CD4-positive, alpha-beta T cell treated with Interleukin-21 for 1 hour (primary cell): Measurements from ENCODE around the gene GLB1L2.
"Not testable (repeated sequence)": the region's sequence is repeated elsewhere in the genome, so short reads cannot be mapped to it uniquely, and the experiment has no call there.

Experiments
- DNase-seq: peaks from one replicate; pipeline ENCODE4 v3.0.0-alpha.2; 2020

The GLB1L2 gene, protein sequence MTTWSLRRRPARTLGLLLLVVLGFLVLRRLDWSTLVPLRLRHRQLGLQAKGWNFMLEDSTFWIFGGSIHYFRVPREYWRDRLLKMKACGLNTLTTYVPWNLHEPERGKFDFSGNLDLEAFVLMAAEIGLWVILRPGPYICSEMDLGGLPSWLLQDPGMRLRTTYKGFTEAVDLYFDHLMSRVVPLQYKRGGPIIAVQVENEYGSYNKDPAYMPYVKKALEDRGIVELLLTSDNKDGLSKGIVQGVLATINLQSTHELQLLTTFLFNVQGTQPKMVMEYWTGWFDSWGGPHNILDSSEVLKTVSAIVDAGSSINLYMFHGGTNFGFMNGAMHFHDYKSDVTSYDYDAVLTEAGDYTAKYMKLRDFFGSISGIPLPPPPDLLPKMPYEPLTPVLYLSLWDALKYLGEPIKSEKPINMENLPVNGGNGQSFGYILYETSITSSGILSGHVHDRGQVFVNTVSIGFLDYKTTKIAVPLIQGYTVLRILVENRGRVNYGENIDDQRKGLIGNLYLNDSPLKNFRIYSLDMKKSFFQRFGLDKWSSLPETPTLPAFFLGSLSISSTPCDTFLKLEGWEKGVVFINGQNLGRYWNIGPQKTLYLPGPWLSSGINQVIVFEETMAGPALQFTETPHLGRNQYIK

DNA sequence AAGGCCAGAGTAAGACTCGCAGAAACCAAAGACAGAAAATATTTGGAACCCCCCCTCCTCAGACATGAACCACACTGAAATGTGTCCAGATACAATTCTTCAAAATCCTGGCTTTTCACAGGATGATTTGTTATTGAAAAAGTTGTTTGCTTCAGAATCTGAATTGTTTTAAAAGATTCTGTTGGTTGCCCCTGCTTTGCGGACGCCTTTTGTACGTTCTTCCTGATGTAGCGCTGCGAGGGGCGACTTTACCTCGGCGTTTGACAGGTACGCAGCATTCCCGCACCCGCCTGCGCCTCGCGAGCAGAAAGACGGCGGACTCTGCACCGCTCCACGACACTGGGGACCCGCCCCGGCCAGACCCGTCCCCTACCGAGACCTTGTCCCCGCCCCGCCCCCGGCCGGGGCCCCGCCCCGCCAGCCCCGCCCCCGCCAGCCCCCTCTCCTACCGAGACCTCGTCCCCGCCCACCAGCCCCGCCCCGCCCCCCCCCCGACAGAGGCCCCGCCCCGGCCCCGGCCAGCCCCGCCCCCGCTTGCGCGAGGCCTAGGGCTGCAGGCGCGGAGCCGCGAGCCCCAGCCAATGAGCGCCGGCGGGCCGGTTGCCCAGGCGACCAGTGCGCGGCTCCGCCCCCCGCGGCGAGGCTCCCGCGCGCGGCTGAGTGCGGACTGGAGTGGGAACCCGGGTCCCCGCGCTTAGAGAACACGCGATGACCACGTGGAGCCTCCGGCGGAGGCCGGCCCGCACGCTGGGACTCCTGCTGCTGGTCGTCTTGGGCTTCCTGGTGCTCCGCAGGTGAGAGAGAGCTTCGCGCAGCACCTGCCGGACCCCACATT, at the start of gene GLB1L2:
Gene GLB1L2, plus strand, starts transcription at position 635 of the 835 bp plus-strand sequence. Its CDS starts 74 bp downstream, at position 709.
- DNase-seq, result peak; percentile 89

DNA sequence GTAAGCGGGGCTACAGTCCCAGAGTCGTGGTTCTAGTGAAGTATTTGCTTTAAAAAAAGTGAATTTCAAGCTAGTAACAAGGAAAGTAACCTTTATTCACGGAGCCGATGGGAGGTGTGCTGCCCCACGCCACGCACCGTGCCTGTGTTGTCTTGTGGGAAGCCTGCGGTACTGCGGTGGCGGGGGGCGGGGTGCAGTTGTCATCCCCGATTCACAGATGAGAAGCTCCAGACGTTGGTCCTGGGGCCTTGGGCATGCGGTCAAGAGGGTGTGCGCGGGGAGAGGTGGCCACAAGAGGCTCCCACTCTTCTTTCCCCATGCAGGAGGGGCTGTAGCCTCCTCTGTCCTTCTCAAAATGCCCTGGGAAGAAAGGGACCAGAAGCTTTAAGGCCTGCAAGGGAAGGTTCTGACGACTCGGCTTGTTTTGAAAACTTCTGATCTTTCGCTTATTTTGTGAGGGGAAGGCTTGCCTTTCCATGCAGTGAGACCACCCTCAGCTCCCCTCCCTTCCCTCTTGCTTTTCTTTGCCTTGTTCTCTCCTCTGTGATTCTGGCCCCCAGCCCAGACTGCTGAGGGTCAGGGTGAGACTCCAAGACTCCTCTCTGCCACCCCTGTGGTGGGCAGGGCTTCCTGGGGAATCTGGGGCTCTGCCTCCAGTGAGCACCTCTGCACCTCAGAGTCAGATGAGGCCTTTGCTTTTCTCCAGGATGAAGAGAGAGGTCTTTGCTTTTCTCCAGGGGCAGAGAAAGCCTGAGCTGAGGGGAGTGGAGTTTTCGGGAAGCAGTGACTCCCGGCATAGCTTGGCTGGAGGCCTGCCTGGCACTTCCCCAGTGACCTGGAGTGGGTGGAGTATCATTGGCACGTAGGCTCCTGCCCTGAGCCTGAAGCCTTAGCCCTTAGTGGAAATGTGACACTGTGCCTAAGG, 49.4 kb upstream of the GLB1L2 start:
- DNase-seq, result no peak

DNA sequence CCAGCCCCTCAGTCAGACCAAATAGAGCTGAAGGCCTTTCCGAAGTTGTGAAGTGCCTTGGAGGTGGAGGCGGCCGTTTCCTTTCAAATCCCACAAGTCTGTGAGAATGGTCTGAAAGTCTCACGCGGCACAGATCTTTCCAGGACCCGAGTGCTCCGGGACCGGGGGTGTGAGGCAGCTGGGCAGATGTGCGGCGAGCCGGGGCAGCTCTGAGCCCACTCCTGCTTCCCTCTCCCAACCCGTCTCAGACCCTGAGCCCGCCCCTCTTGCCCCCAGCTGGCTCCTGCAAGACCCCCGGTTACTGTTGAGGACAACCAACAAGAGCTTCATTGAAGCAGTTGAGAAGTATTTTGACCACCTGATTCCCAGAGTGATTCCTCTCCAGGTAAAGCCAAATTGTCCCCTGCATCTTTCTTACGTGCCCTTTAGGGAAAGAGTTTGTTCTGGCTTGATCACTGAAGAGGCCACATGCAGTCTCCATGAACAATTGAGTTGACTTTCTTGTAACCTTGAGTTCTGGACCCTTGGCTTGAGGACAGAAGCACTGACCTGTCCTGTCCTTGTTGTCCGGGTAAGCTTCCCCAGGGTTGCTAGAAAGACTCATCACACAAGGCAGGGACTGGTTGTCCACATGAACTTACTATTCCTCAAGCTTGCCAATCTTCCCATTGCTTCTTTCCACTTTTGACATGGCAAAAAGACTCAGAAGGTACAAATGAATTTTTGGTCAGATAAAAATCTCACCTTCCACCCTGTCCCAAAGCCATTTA, 48.1 kb upstream of the GLB1L2 start:
- no peak for DNase-seq

DNA sequence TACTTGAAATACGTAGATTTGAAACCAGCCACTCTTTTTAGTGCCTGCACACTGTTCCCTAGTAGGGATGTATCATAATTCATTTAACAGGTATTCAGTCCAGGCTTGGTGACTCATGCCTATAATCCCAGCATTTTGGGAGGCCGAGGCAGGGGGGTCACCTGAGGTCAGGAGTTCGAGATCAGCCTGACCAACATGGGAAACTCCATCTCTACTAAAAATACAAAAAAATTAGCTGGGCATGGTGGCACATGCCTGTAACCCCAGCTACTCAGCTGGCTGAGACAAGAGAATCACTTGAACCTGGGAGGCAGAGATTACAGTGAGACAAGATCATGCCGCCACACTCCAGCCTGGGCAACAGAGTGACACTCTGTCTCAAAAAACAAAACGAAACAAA, 47.4 kb upstream of the GLB1L2 start:
- DNase-seq, result not testable (repeated sequence)

DNA sequence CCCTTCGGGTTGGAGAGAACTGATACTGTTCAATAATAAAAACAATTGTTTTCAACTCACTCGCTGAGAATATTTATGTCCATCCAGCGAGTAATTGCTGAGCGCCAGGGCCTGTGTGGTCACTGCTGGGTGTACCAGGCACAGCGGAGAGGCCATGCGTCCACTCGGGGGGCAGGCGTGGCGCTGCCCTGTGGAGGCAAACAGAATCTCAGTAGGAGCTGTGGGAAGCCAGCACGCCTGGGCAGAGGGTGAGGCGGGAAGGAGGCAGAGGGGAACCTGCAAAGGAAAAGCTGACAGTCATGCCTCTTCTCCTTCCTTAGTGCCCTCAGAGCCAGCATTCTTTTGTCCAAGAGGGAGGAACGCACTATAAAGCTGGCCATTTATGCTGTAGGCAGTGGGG, 44.2 kb upstream of the GLB1L2 start:
- DNase-seq, result no peak

DNA sequence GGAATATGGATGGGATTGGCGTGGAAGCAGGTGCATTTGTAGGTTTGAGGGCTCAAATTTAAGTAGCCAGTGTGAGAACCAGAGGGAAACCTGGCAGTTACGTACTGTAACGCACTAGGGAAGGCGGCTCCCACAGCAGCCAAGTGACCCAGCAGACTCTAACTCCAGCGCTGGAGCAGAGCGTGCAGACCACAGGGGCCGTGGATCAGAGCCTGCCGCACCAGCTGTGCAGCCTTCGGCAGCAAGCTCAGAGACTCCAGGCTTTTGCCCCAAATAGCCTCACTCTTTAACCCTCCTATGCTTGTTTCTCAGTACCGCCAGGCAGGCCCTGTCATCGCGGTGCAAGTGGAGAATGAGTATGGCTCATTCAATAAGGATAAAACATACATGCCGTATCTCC, 43.3 kb upstream of the GLB1L2 start:
- DNase-seq, result no peak

DNA sequence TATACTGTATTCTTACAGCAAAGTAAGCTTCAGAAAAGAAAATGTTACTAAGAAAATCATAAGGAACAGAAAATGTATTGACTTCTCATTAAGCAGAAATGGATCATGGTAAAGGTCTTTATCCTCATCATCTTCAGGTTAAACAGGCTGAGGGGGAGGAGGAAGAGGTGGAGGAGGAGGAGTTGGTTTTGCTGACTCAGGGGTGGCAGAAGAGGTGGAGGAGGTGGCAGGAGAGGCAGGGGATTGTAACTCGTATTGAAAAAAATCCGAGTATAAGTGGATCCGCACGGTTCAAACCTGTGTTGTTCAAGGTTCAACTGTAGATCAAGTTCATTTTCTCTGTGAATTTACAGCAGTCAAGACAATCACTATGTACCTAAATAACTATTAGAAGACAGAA, 42.6 kb upstream of the GLB1L2 start:
- no peak for DNase-seq

DNA sequence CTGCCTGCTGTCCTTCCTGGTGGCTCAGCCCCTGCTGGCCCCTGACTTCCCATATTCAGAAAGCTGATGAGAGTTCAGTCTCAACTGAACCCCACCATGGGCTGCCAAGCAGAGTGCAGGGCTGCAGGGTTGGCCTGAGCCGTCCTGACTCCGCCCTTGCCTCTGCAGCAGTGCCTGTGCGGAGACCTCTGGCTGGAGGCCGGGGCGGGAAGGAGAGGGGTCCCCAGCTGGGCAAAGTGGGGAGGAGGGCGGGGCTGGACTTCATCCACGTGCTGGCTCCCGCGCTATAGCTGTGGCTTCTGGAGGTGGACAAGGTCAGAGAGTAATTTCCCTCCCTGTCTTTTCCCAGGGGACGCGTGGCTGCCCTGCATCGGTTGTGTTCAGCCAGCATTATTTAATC, 42.0 kb upstream of the GLB1L2 start:
- no peak for DNase-seq

DNA sequence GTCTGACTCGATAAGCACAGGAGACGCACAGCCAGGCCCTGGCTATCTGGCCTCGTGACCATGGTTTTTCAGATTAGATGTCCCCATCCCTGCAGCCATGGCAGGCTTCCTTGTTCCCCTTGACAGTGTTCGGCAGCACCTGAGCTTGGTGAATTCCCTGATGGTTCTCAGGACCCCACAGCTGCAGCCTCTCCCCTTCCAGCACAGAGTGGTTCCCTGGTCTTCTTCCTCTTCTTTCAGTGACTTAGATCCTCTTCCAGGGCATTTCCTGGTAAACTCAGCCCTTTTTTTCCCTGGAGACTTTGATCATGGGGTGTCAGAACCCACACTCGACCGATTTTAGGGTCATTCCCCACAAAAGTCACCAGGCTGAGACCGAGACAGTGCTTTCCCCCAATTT, 41.1 kb upstream of the GLB1L2 start:
- DNase-seq, result no peak

DNA sequence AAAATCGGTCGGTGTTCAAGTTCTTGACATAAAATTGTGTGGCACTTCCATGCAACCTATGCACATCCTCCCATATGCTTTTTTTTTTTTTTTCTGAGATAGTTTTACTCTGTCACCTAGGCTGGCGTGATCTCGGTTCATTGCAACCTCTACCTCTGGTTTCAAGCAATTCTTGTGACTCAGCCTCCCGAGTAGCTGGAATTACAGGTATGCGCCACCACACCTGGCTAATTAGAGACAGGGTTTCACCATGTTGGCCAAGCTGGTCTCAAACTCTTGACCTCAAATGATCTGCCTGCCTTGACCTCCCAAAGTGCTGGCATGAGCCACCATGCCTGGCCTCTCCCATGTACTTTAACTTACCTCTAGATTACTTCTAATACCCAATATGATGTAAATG, 40.6 kb upstream of the GLB1L2 start:
- DNase-seq, result no peak

DNA sequence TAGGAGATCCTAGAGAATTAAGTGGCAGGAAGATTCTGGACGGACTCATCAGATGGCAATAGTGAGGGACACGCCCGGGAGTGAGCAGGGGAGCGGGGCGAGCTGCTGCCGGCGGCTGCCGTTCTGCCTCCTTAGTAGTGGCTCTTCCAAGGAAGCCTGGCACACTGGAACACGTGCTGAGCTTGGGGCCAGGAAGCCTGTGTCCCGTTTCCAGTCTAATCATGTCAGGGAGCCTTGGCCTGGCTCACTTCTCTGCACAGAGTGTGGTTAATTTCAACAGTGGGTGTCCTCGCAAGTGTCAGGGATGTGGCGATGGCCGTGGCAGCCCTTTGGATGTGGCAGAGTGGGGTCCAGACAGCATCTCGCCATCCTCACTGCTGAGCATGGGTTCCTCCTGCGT, 39.1 kb upstream of the GLB1L2 start:
- no peak for DNase-seq

DNA sequence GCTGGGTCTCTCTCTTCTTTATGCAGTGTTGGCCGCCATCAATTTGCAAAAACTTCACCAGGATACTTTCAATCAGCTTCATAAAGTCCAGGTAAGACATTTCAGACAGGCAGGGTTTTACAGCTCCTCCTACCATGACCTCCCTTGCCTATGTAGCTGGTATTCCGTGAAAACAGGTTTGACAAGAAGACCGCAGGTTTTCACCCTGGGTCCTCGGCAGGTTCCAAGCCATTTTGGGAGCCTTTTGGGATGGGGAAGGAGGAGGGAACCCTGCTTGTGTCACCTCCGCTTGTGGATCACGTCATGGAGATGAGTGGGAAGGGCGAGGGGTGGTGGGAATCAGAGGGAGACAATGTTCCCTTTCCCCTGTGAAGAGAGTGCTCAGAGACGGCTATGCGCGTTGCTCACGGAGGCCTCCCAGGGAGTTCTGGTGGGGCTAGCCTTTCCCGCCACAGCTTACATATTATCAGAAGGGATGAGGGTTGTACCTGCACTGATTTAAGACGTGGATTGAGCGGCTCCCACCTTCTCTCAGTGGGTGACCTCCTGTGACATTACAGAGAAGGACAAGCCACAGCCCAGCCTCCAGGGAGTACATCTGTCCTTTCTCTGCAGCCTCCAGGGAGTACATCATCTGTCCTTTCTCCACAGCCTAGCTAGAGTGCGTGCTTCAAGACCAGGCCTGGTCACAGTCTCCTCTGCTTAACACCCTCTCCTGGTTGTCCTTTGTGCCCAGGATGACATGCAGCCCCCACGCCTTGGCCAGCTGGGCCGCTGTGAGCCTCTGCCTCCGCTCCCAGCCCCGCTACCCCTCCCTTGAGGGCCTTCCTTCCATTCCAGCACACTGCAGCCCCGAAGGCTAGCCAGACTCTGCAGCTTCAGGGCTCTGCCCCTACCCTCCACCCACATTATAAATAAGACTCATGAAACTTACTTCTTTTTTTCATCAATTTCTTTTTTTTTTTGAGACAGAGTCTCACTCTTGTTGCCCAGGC, 38.4 kb upstream of the GLB1L2 start:
- DNase-seq, result no peak

DNA sequence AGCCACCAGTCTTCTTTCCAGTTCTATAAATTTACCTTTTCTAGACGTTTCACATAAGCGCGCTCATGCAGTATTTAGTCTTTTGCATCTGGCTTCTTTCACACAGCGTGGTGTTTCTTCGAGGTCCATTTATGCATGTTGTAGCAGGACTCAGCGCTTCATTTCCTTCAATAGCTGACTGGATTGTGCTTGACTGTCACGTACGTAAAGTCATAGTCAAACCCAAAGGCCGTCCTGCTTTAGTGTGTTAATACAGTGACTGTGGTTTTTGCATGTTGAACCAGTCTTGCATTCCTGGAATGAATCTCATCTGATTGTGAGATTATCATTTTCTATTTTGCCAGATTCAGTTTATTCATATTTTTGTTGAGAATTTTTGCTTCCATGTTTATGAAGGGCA, 37.1 kb upstream of the GLB1L2 start:
- DNase-seq, result no peak

DNA sequence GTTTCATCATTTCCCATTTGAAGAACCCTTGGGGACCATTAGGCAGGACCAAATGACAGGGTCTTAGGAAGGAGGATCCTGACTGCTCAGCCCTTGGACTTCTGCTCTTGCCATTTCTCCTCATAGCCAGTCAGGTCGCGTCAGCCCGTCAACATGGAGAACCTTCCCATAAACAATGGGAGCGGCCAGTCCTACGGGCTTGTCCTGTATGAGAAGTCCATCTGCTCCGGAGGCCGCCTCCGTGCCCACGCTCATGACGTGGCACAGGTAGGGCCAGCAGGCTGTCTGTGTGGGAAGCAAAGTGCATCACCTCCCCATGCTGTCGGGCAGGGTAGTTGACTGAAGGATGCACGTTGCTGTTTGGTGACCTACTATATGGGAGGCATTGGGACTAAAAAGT, 19.6 kb upstream of the GLB1L2 start:
- DNase-seq, result no peak

DNA sequence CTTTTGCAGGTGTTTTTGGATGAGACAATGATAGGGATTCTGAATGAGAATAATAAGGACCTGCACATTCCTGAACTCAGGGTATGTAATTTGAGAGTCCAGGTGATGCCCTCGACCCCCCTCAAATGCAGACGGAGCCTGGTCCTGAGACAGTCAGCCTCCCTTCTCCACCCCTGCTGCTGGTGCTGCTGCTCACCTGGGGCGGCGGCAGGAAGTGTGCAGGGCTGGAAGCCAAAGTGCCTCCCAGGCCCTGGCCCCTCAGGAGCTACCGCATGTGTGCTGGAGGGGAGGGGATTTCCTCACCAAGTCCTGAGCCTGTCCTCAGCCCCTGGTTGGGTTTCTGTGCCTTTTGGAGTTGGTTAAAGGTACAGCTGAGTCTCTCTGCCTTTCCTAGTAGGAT, 19.0 kb upstream of the GLB1L2 start:
- DNase-seq, result no peak

DNA sequence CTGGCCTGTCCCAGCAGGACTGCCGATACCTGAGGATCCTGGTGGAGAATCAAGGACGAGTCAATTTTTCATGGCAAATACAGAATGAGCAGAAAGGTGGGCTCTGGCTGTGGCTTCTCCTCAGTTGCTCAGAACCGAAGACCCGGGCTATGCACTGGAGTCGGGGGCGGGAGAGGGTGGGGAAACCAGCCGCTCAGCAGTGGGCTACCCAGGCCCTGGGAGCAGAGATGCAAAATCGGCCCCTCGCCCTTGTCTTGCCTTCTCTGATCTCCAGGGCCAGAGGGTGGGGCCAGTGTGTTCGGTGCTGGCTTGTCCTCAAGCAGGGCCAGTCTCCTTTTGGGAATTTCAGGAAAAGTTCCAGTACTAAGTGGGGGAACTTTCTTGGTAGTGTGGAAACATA, 18.4 kb upstream of the GLB1L2 start:
- DNase-seq, result no peak

DNA sequence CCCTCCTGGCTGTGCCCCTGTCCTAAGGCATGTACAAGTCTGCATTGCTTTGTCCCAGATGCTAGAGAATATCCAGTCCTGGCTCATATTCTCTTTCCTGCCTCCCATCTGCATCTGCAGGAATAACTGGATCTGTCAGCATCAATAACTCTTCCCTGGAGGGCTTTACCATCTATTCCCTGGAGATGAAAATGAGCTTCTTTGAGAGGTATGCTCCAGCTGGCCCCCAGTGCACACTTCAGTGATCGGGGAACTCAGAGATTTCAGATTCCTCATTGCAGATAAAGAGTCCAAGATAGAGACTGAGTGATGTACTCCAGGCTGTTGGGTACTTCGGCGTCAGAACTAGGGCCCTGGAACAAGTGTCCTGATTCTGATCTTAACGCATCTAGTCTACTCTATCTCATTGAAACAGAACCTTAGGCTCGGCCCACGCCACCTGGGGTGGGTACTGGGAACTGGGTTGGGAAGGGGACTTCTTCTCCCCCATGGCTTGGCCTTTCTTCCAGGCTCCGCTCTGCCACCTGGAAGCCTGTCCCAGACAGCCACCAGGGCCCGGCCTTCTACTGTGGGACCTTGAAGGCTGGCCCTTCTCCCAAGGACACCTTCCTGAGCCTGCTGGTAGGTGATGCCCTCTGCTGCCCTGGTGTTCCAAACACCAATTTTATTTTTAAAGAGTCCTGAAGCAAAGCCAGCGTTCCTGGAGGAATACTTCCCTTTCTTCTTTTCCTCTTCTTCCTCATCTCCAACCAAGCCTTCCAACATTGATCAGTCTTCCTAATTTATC, 17.8 kb upstream of the GLB1L2 start:
- DNase-seq, result no peak

DNA sequence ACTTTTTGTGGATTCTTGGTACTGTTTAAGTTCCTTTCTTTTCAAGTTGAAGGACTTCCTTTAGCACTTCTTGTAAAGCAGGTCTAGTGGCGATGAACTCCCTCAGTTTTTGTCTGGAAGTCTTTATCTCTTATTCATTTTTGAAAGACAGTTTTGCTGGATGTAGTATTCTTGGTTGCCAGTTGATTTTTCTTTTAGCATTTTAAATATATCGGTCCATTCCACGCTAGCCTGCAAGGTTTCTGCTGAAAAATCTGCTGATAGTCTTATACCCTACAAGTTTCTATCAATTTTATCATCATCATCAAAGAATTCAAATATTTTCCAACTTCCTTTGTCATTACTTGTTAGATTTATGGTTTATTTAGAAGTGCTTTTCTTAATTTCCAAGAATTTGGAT, 14.7 kb upstream of the GLB1L2 start:
- DNase-seq, result no peak

DNA sequence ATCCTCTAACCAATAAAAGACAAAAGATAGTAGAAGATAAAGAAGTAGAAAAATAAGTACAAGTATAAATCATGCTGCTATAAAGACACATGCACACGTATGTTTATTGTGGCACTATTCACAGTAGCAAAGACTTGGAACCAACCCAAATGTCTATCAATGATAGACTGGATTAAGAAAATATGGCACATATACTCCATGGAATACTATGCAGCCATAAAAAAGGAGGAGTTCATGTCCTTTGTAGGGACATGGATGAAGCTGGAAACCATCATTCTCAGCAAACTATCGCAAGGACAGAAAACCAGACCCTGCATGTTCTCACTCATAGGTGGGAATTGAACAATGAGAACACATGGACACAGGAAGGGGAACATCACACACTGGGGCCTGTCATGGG, 10.4 kb upstream of the GLB1L2 start:
- not testable (repeated sequence) for DNase-seq

DNA sequence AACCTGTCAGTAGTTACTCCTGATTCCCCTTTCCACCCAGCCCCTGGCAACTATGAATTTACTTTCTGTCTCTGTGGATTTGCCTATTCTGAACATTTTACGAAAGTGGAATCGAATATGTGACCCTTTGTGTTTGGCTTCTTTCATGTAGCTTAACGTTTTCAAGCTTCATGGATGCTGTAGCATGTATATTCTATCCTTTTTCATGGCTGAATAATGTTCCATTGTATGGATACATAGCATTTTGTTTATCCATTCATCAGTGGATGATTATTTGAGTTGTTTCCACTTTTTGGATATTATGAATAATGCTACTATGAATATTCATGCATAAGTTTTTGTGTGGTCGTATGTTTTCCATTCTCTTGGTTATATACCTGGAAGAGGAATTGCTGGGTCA, 9.2 kb upstream of the GLB1L2 start:
- DNase-seq, result no peak
